ENCODE measurements around the gene MMS22L. TPM values are rescaled to one million over a fixed set of nuclear protein-coding genes. Genes with fewer than 3 reads are reported as not detected.

Gene MMS22L
- polyA plus RNA-seq, 1 donor from 2014 or later = 8.3 TPM

GRCh38 chr6:97094376-97094775, 188.6 kb downstream of the MMS22L start:
- Histone ChIP-seq H3F3A (ENCODE audit: insufficient read depth, low read length, poor library complexity, severe bottlenecking) (no peaks in the 10 kb centered on the region), H3K9me3 (ENCODE audit: low read length) (no peaks in the 10 kb centered on the region), H3K27me3 (ENCODE audit: insufficient read depth, low read depth, low read length) (peaks cover 4% of the 10 kb centered on the region), H3K27ac (ENCODE audit: low read length) (no peak overlapping the region), H3K79me2 (replicated peaks; ENCODE audit: insufficient read depth, low read length) (no peaks in the 10 kb centered on the region), H3K9ac (ENCODE audit: low read length) (no peak overlapping the region), H2AFZ (ENCODE audit: low read depth, low read length) (no peak overlapping the region), H3K4me2 (ENCODE audit: low read length) (no peak overlapping the region), H3K4me3 (ENCODE audit: low read length) (no peak overlapping the region), H3K9me2 (ENCODE audit: insufficient read depth, low read length) (no peaks in the 10 kb centered on the region), H3K36me3 (ENCODE audit: insufficient read depth, low read length) (no peaks in the 10 kb centered on the region), H4K20me1 (ENCODE audit: insufficient read depth) (no peaks in the 10 kb centered on the region)
- no peak for TF ChIP-seq CTCF (IDR thresholded peaks at IDR 0.05; ENCODE audit: poor library complexity, severe bottlenecking)

- H3K9ac ChIP-seq (ENCODE audit: low read length) = no peak overlapping the region
- H3K9me2 ChIP-seq (ENCODE audit: insufficient read depth, low read length) = no peaks in the 10 kb centered on the region
- H3K9me3 ChIP-seq (ENCODE audit: low read length) = no peaks in the 10 kb centered on the region
- no peak overlapping the region for H3K4me3 ChIP-seq (ENCODE audit: low read length)
- H3F3A ChIP-seq (ENCODE audit: insufficient read depth, low read length, poor library complexity, severe bottlenecking) = no peaks in the 10 kb centered on the region
- no peak overlapping the region for H3K4me2 ChIP-seq (ENCODE audit: low read length)
- no peak for TF ChIP-seq SMC3 (conservative IDR thresholded peaks at IDR 0.05; ENCODE audit: poor library complexity)
- TF ChIP-seq EZH2 (IDR thresholded peaks at IDR 0.05; ENCODE audit: borderline replicate concordance, insufficient read depth, low read length, poor library complexity, severe bottlenecking) = no peak
- no peak for TF ChIP-seq EP300 (conservative IDR thresholded peaks at IDR 0.05; ENCODE audit: poor library complexity, severe bottlenecking)
- TF ChIP-seq REST (IDR thresholded peaks at IDR 0.05; ENCODE audit: borderline replicate concordance) = no peak
- TF ChIP-seq MXI1 (conservative IDR thresholded peaks at IDR 0.05; ENCODE audit: poor library complexity, severe bottlenecking) = no peak
- no peak for TF ChIP-seq RAD21 (conservative IDR thresholded peaks at IDR 0.05)
- no peak for TF ChIP-seq CTCF (IDR thresholded peaks at IDR 0.05; ENCODE audit: poor library complexity, severe bottlenecking)
- no peak for TF ChIP-seq POLR2AphosphoS5 (IDR thresholded peaks at IDR 0.05)
- TF ChIP-seq TAF1 (IDR thresholded peaks at IDR 0.05; ENCODE audit: low read depth) = no peak
- H3K27ac ChIP-seq (ENCODE audit: low read length) = no peak overlapping the region
- H3K79me2 ChIP-seq (replicated peaks; ENCODE audit: insufficient read depth, low read length) = no peaks in the 10 kb centered on the region
- H2AFZ ChIP-seq (ENCODE audit: low read depth, low read length) = no peak overlapping the region
- peaks cover 4% of the 10 kb centered on the region for H3K27me3 ChIP-seq (ENCODE audit: insufficient read depth, low read depth, low read length)
- no peaks in the 10 kb centered on the region for H4K20me1 ChIP-seq (ENCODE audit: insufficient read depth)
- no peaks in the 10 kb centered on the region for H3K36me3 ChIP-seq (ENCODE audit: insufficient read depth, low read length)
These were observed 190.2 kb downstream of the MMS22L start for GRCh38 chr6:97092673-97093305.

Data from neural cell (in vitro differentiated cells).